Testis (tissue), 2 donors: Measurements from ENCODE around the gene NOXO1.

Experiments used
- CTCF ChIP-seq, 3 experiments: fragments of 450-650 bp in 2 of 3; fragments of 200-600 bp in 1 of 3; sonication (generic) in 1 of 3; IDR thresholded peaks; one replicate each; pipeline ENCODE4 v1.5.1; 2016 to 2019; ENCODE audit warnings: antibody characterized with exemption in 3 of 3, mild to moderate bottlenecking in 2 of 3, moderate library complexity in 1 of 3
- POLR2A ChIP-seq: fragments of 450-650 bp; IDR thresholded peaks from one replicate; pipeline ENCODE4 v1.6.1; 2017; ENCODE audit warnings: antibody characterized with exemption, mild to moderate bottlenecking, moderate library complexity

GRCh38 chr16:1997494-1998359 lies 16.5 kb upstream of the NOXO1 start:
- TF ChIP-seq CTCF (IDR thresholded peaks at IDR 0.05) (no peak), POLR2A (no peak)
